ENCODE measurements around the gene ZNF548.
"Not testable (repeated sequence)": the region's sequence is repeated elsewhere in the genome, so short reads cannot be mapped to it uniquely, and the experiment has no call there.

The ZNF548 gene

GRCh38 chr19:57389730-57390598 is at the start of gene ZNF548:
Gene ZNF548 (plus strand): TSS chr19:57389854. CDS start chr19:57390100, 246 bp downstream.
- DNase-seq, result peak; percentile 96

- DNase-seq, result no peak
These were observed 47.1 kb upstream of the ZNF548 start for GRCh38 chr19:57342582-57342981.

- no peak for DNase-seq
These were observed 41.5 kb upstream of the ZNF548 start for GRCh38 chr19:57348136-57348535.

- DNase-seq, result peak; percentile 78
These were observed 38.5 kb upstream of the ZNF548 start, which contains the start of gene ZNF304 for GRCh38 chr19:57350877-57351805. Gene ZNF304 (plus strand): TSS chr19:57351271. CDS start chr19:57351665, 394 bp downstream.

GRCh38 chr19:57351867-57352266 is 37.8 kb upstream of the ZNF548 start:
- DNase-seq, result no peak

GRCh38 chr19:57355916-57356315 is 33.7 kb upstream of the ZNF548 start:
- DNase-seq, result no peak

- DNase-seq, result no peak
These were observed 32.2 kb upstream of the ZNF548 start for GRCh38 chr19:57357406-57357805.

- no peak for DNase-seq
These were observed 30.4 kb upstream of the ZNF548 start for GRCh38 chr19:57359300-57359699.

GRCh38 chr19:57362419-57362818 is 27.2 kb upstream of the ZNF548 start:
- no peak for DNase-seq

- DNase-seq, result peak; percentile 98
These were observed 26.5 kb upstream of the ZNF548 start, which contains the start of the genes TRAPPC2B and ZNF547 for GRCh38 chr19:57362997-57363687. Gene TRAPPC2B (plus strand): TSS chr19:57363551. CDS start chr19:57364834, 1,283 bp downstream. Gene ZNF547 (plus strand): TSS chr19:57363551. CDS start chr19:57368556, 5,005 bp downstream.

GRCh38 chr19:57363688-57364181 is 25.9 kb upstream of the ZNF548 start:
- DNase-seq, result no peak

GRCh38 chr19:57366776-57367175 is 22.9 kb upstream of the ZNF548 start:
- no peak for DNase-seq

- DNase-seq, result no peak
These were observed 15.5 kb upstream of the ZNF548 start for GRCh38 chr19:57374179-57374578.

- not testable (repeated sequence) for DNase-seq
These were observed 15.0 kb upstream of the ZNF548 start for GRCh38 chr19:57374647-57375046.

GRCh38 chr19:57376151-57376550 is 13.5 kb upstream of the ZNF548 start:
- DNase-seq, result no peak

- DNase-seq, result no peak
These were observed 12.0 kb upstream of the ZNF548 start for GRCh38 chr19:57377498-57378146.

- no peak for DNase-seq
These were observed 8.7 kb upstream of the ZNF548 start for GRCh38 chr19:57380923-57381322.

- DNase-seq, result no peak
These were observed 6.7 kb upstream of the ZNF548 start for GRCh38 chr19:57382806-57383488.

- DNase-seq, result no peak
These were observed 392 bp upstream of the ZNF548 start for GRCh38 chr19:57389194-57389729.

- no peak for DNase-seq
These were observed 6.1 kb downstream of the ZNF548 start for GRCh38 chr19:57395710-57396109.

- DNase-seq, result no peak
These were observed 9.2 kb downstream of the ZNF548 start for GRCh38 chr19:57398868-57399267.

Measured in stimulated activated CD4-positive, alpha-beta T cell treated with anti-CD3 and anti-CD28 coated beads, Interleukin-4, amount 100 ng/mL, for 1 hour (primary cell).